H1 (cell line): ENCODE measurements around the gene MACROD2.

Experiments used
- CREB1 ChIP-seq: IDR thresholded peaks from 2 replicates; pipeline ENCODE4 v1.6.1; 2012; ENCODE audit warnings: inconsistent platforms
- CTCF ChIP-seq, 3 experiments: IDR thresholded peaks; 1 replicate in 2 of 3; 2 replicates in 1 of 3; pipeline versions ENCODE4 v1.5.1 to v1.6.1; 2011; ENCODE audit warnings: low read length in 3 of 3, mild to moderate bottlenecking in 3 of 3, inconsistent platforms in 2 of 3, low read depth in 1 of 3, moderate library complexity in 1 of 3; ENCODE audit not compliant: insufficient read depth in 1 of 3; ENCODE audit errors: control extremely low read depth in 1 of 3
- FOSL1 ChIP-seq: IDR thresholded peaks from 2 replicates; pipeline ENCODE4 v1.6.1; 2011; ENCODE audit warnings: mild to moderate bottlenecking, low read depth, low read length, moderate library complexity; ENCODE audit not compliant: insufficient read depth
- HDAC2 ChIP-seq, 2 experiments: fragments of 300-600 bp in 1 of 2; sonication (generic) in 1 of 2; IDR thresholded peaks; 2 replicates each; pipeline ENCODE4 v1.6.1; 2011 to 2012; ENCODE audit warnings: low read depth in 2 of 2, low read length in 2 of 2, mild to moderate bottlenecking in 2 of 2, moderate library complexity in 2 of 2, borderline replicate concordance in 1 of 2, inconsistent platforms in 1 of 2
- POLR2A ChIP-seq, 2 experiments: IDR thresholded peaks; 1 replicate in 1 of 2; 2 replicates in 1 of 2; pipeline ENCODE4 v1.6.1; 2011; ENCODE audit warnings: low read depth in 2 of 2, low read length in 2 of 2, mild to moderate bottlenecking in 2 of 2; ENCODE audit errors: control extremely low read depth in 1 of 2
- POLR2AphosphoS5 ChIP-seq: IDR thresholded peaks from 2 replicates; pipeline ENCODE4 v1.6.1; 2011; ENCODE audit warnings: low read depth, low read length
- SIRT6 ChIP-seq: IDR thresholded peaks from one replicate; pipeline ENCODE4 v1.7.1; 2012; ENCODE audit warnings: low read length, inconsistent platforms
- YY1 ChIP-seq: IDR thresholded peaks from 2 replicates; pipeline ENCODE4 v1.6.1; 2011; ENCODE audit warnings: low read depth, mild to moderate bottlenecking, low read length

DNA sequence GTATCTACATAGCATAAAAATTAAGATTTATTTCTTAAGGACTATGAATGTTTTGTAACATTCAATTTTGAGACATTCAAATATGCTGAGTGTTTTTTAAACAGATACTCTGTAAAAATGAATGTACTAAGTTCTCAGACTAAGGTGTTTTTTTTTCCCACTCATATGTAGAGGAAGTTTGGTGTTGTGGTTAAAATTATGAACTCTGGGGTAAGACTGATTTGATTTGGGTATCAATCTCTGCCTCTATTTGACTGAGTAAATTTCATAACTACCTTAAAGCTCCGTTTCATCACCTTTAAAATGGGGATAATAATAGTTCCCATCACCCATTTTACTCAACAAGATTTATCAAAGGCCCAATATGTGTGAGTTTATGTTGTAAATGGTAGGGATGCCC, 728.7 kb downstream of the MACROD2 start:
- TF ChIP-seq FOSL1 (no peak), HDAC2 (IDR thresholded peaks at IDR 0.05; ENCODE audit: borderline replicate concordance in 1 of 2, low read depth in 2 of 2, low read length in 2 of 2) (no peak), CTCF (IDR thresholded peaks at IDR 0.05; ENCODE audit: control extremely low read depth in 1 of 3, insufficient read depth in 1 of 3, low read depth in 1 of 3, low read length in 3 of 3) (no peak), POLR2AphosphoS5 (no peak), SIRT6 (no peak), YY1 (no peak), CREB1 (no peak), POLR2A (IDR thresholded peaks at IDR 0.05; ENCODE audit: control extremely low read depth in 1 of 2, low read depth in 2 of 2, low read length in 2 of 2) (no peak)
